RPMI7951 (cell line): ENCODE results near the gene EME1. TPM values are rescaled to one million over a fixed set of nuclear protein-coding genes. Genes with fewer than 3 reads are reported as not detected.

Experiments
- DNase-seq: peaks from one replicate; pipeline ENCODE4 v3.0.0-alpha.2; 2012; ENCODE audit warnings: low read depth
- total RNA-seq: library from RNA; depleted of rRNA; stranded (reverse); fragments of >200 nt; shearing (Covaris generic); gene quantifications from 2 replicates; pipeline ENCODE4 v1.2.3, GENCODE V29; 2014

The EME1 gene
- total RNA-seq, 1 experiment from 2014 or later = 14.3 TPM

DNA sequence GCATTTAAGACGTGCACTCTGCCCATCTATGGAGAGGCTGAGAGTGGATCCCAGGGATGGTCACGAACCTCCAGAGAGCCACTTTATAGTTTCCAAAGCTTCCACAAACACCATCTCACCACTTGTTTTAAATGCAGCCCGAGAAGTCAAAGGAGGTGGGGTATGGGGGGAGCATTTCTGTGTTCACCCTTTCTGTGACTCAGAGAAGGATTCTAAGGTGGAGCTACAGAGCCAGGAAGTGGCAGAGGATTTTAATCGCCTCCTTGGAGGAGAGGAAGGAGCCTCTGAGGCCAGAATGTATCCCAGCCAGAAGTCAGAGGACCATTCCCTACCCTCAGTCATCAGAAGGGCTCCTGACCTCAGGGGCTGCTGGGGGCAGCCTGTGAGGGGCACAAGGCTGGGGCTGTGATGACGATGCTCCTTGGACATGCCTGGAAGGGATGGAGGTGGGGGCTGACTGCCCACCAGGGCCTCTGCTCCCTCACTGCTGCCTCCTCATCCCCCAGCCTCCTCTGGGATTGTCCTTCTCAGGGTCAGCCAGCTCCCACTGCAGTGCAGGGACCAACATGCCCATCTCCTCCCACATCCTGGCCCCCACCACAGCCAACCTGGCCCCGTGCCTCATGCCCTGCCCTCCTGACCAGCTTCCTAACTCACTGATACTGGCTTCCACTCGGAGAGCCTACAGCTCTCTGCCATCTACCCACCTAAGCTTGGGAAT, 24.3 kb upstream of the EME1 start:
- DNase-seq = peak; percentile 14

DNA sequence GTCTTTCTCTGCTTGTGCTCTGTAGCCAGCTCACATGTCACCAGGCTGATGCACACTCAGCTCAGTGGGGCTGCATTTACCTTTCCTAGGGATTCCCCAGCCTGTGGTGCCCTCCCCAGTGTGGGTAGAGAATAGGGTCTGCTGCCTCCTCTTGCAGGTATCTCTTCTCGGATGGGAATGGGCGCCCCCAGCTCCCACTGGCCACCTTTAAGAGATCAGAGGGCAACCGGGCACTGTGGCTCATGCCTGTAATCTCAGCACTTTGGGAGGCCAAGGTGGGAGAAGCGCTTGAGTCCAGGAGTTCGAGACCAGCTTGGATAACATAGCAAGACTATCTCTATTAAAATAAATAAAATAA, 23.8 kb upstream of the EME1 start:
- DNase-seq = no peak

DNA sequence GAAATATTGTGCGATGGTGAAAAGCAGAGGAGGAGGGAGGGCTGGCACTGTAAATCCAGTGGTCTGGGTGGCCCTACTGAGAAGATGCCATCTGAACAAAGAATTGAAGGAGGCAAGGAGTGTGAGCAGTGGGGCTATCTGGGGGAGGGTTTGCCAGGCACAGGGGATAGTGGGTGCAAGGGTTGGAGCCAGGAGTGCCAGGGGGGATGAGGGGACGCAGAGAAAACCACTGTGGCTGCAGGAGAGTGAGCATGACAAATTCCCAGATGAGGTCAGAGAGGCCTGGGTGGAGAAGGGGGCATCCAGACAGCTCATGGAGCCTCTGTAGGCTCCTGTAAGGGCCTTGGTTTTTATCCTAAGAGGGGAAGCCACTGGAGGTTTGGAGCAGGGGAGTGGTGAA, 22.3 kb upstream of the EME1 start:
- no peak for DNase-seq

DNA sequence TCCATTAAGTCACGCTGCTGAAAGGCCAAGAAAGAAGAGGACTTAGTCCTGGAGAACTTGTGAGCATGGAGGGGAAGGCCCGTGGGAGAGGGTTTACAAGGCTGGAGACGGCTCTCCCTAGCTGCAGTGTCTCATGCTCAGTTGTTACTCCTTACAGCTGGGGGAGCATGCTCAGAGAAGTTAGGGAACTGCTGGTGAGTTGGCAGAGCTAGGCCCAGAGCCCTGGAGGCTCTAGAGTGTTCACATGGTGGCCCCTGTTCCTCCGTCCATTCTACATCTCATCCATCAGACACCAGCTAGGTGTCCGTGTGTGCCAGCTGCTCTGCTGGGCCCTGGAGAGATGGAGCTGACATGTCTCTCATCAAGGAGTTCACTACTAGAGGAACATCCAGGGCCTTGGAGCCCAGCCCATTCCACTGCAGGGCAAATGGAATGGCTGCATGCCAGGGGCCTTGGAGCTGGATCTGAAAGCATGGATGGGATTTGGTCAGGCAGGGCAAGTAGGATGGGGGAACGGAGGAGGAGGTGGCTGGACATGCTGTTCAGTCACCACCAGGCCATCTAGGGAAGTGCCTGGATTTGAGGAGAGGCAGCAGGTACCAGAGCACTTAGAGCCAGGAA, 20.8 kb upstream of the EME1 start:
- DNase-seq = peak; percentile 20

DNA sequence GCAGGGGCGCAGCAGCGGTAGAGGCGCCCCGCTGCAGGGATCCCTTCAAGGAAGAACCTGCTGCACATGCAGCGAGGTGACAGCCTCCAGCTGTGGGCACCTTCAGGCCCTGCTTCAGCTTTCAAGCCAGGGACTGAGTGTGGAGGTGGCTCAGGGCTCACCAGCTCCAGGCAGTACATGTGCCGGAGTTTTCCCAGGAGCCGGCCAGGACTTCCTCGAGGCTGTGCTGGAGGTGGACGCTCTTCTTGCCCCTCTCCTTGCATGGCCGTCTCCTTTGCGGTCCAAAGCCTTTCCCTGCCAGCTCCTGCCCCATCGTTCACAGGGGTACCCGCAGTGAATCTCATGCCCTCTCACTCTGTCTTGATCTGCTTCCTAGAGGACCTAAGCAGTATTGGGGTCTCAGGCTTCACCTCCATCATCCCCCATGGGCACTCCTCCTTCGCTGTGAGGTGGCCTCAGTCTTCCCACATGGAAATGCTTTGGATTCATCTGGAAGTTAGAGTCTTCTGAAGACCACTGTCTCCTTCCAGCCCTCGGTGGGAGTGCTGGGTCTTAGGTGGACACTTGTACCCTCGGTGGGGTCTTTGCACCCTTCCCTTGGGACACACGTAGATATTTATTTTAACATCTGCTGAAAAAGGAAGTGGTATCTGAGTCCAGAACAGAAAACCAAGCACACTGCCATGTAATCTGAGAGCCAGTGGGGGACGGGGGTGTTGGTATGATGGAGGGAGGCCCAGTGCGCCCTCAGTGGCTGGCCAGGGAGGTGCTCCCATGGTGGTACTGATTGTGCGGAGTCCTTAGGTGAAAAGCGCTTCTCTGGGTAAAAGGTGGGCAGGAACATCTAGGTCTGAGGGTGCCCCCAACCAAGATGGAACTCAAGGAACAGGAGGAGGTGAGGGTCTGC, 20.1 kb upstream of the EME1 start:
- no peak for DNase-seq

DNA sequence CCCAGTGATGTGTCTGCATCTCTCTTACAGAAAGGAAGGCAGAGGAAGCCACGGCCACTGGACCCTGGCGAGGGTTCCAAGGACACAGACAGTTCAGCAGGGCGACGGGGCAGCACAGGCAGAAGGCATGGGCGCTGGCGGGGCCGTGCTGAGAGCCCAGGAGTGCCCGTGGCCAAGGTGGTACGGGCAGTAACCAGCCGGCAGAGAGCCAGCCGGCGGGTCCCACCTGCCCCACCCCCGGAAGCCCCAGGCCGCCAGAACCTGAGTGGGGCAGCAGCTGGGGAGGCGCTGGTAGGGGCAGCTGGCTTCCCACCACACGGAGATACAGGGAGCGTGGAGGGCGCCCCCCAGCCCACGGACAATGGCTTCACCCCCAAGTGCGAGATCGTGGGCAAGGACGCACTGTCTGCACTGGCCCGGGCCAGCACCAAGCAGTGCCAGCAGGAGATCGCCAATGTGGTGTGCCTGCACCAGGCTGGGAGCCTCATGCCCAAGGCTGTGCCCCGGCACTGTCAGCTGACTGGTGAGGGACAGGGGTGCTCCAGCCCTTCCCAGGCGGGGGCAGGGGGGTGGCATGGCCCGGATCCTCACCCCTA, 19.3 kb upstream of the EME1 start:
- no peak for DNase-seq

DNA sequence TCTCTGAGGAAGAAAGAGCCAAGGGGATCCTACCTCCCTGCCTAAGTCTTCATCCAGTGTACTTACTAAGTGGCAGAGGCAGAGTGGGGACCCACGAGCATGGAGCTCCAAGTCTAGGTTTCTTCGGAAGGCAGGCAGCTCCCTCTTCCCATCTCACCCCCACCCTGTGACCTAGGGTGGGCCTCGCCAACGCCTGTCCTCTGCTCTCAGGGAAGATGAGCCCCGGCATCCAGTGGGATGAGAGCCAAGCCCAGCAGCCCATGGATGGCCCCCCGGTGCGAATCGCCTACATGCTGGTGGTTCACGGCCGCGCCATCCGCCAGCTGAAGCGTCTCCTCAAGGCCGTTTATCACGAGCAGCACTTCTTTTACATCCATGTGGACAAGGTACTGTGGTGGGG, 18.8 kb upstream of the EME1 start:
- DNase-seq = no peak

DNA sequence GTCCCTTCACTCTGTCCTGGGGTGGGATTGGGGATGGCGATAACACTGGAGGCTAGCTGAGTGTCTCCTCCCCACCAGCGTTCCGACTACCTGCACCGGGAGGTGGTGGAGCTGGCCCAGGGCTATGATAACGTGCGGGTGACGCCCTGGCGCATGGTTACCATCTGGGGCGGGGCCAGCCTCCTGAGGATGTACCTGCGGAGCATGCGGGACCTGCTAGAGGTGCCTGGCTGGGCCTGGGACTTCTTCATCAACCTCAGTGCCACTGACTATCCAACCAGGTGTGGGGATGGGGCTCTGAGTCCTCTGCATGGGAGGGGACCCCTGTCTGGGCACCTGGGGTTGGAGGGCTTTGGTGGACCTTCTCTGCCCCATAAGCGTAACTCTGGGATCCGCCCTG, 18.3 kb upstream of the EME1 start:
- no peak for DNase-seq

DNA sequence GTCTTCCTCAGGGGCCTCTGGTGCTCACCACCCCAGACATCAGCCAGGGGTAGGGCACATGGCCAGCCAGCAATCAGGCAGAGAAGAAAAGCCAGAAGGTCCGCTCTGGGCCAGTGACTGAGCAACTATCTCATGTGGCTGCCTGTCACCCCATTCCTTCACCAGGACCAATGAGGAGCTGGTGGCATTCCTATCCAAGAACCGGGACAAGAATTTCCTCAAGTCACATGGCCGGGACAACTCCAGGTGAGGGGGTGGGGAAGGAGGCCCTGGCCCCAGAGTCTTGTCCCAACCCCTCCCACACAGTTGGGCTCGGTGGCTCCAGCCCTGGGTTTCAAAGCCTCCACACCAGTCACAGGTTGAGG, 17.7 kb upstream of the EME1 start:
- DNase-seq = no peak

DNA sequence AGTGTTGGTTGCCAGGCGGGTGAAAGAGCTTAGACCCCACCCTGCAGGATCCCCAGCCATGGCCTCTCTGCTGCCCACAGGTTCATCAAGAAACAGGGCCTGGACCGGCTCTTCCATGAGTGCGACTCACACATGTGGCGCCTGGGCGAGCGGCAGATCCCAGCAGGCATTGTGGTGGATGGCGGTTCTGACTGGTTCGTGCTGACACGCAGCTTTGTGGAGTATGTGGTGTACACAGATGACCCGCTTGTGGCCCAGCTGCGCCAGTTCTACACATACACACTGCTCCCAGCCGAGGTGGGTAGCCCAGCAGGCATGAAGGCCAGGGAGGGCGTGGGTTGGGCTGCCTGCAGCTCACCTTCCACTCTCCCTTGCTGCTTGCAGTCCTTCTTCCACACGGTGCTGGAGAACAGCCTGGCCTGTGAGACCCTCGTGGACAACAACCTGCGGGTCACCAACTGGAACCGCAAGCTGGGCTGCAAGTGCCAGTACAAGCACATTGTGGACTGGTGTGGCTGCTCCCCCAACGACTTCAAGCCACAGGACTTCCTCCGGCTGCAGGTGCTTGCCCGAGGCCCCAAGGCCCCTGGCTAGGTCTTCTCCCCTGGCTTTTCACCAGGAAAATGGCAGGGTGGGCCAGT, 17.2 kb upstream of the EME1 start:
- DNase-seq = no peak

DNA sequence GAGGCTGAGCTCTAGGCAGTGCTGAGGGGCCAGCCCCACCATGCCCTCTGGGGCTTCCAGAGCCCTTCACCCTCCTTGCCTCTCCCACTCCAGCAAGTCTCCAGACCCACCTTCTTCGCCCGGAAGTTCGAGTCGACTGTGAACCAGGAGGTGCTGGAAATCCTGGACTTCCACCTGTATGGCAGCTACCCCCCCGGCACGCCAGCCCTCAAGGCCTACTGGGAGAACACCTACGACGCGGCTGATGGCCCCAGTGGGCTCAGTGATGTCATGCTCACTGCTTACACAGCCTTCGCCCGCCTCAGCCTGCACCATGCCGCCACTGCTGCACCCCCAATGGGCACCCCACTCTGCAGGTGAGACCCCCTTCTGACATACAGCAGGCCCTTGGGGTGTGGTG, 16.6 kb upstream of the EME1 start:
- no peak for DNase-seq

DNA sequence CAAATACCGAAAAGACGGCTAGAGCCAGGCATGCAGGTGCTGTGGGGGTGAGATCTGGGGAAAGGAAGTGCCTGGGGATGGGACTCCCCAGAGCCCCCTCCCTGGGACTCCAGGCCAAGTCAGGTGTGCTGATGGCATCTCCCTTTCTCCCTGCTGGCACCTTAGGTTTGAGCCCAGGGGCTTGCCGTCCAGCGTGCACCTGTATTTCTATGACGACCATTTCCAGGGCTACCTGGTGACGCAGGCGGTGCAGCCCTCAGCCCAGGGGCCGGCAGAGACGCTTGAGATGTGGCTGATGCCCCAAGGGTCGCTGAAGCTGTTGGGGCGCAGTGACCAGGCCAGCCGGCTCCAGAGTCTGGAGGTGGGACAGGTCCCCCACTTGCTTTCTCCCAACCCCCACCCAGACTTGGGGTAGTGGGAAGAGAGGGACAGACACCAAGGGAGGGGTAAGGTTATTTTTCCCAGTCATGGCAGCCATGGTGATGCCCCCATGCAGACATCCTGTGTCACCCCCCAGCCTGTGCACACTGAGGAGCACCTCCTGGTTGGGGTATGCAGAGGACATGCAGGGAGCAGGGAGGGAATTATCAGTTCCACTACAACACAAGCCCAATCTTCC, 16.0 kb upstream of the EME1 start:
- no peak for DNase-seq

DNA sequence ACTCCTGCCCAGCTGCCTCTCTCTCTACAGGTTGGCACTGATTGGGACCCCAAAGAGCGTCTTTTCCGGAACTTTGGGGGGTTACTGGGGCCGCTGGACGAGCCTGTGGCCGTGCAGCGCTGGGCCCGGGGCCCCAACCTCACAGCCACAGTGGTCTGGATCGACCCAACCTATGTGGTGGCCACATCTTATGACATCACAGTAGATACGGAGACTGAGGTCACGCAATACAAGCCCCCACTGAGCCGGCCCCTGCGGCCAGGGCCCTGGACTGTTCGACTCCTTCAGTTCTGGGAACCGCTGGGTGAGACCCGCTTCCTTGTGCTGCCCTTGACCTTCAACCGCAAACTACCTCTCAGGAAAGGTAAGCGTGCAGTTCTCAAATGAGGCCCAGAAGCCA, 14.9 kb upstream of the EME1 start:
- DNase-seq = no peak

DNA sequence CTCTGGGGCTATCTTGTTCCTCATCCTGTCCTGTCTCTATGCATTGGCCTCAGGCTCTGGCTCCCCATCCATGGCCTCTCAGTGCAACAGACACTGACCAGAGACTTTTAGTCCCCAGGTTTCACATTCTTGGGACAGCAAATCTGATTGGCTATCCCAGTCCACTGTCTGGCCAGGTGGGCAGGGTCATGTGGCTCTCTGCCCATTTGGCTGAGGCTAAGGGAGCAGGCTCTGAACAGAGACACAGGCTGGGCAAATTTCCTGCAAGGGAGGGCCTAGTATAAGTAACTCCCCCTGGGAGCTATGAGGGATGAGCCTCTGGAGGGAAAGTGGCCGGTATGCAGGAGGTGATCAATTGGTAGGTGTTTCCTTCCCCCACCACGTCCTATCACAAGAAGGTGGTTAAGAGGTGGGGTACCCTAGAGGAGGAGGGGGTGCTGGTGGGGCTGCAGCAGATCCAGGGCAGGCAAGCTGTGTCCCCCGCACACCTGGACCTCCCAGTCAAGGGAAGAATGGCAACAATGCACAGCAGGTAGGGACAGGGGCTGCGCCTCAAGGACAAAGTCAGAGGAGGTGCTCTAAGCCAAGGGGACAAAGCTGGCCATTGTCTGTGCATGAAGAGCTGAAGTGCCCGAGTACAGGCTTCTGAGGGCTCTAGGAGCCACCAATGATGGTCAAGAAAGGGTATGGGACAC, 13.9 kb upstream of the EME1 start:
- DNase-seq = no peak

DNA sequence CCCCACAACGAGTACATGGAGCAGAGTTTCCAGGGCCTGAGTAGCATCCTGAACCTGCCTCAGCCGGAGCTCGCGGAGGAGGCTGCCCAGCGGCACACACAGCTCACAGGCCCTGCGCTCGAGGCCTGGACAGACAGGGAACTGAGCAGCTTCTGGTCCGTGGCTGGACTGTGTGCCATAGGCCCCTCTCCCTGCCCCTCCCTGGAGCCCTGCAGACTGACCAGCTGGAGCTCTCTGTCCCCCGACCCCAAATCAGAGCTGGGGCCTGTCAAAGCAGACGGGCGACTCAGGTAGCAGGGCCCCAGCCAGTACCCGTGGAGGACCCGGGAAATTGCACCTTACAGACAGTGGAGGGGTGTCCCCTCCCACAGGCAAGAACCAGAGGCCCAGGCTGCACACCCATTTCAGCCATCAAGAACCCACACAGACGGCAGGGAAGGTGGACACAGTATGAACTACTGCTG, 13.0 kb upstream of the EME1 start:
- DNase-seq = no peak

DNA sequence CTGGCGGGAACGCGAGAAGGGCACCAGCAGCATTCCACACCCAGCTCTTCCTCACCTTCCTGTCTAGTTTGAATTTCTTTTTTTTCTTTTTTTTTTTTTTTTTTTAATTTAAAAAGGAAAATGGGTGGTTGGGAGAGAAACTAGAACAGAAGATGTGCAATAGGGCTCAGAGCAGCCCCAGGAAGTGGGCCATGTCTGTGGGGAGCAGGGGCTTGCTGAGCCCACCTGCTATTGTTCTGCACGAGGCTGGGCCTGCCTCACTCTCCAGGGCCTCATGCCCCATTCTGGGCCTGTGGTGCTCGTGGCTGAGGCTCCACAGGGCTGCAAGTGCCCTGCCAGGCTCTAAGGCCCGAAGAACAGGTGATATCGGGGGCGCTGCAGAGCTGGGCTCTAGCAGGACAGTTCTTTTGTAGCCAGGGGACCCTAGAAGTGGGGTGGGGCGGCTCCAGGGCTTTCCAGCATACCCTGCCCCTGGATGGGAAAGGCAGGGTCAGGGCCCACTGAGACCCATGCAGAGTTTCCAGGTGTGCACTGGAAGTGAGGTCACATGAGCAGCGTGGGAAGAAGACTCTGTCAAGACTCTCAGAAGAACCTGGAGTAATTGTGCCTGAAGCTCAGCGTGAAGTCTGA, 12.4 kb upstream of the EME1 start:
- DNase-seq = no peak

DNA sequence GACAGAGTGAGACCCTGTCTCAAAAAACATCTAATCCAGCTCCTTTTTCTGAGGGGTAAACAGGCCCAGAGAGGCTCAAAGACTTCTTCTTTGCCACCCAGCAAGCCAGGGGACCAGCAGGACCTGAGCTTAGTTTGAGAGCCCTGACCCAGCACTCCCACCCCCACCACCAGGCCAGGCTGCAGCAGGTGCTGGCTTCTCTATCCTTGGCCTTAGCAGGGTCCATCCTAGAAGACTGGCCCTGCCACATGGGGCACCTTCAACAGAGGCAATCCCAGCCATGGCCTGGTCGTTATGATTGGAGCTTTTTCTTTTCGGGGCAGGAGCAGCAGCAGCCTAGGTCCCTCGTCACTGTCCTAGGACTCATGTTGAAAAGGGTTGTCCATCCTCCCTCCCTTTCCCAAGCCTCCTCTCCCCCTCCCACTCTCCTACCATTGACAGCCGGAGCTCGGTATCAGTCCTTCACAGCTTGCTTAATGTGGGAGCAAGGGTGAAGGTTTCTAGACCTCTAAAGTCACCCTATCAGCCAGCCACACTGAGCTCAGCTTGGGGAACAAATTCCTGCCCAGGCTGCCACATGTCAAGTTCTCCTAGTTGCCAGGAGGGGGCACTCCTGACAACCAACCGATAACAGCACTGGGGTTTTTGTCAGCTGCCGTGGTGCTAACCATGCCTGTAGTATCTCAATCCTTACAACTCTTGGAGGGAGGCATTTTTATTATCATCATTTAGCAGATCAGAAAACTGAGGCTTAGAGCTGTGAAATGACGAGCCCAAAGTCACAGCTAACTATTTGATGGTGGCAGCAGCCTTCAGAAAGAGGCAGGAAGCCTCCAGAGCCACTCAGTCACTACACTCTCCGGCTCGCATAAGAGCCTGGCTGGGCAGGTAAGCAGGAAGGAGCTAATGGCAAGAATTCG, 11.2 kb upstream of the EME1 start:
- DNase-seq = peak; percentile 53

DNA sequence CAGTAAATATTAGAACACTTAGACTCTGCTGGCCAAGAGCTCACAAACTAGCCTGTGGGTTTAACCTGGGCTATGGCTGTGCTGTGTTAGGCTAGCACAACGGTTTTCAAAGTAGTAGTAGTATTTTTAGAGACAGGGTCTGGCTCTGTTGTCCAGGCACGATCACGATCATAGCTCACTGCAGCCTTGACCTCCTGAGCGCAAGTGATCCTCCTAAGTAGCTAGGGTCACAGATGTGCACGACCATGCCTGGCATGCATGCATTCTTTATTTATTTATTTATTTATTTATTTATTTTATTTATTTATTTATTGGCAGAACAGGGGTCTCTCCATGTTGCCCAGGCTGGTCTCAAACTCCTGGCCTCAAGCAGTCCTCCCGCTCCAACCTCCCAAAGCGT, 10.4 kb upstream of the EME1 start:
- no peak for DNase-seq
